Tibial artery (tissue), 4 donors: ENCODE data around the gene NADK.

Experiments
- DNase-seq, 2 donors: peaks; one replicate each; pipeline ENCODE4 v3.0.0-alpha.2; 2019
- H3K27ac ChIP-seq, 2 donors: fragments of 200-600 bp; sonication (generic) in 1 of 2; 1 replicate in 1 of 2; 2 replicates in 1 of 2; pipeline ENCODE4 v1.5.1; 2018 to 2019; ENCODE audit warnings: mild to moderate bottlenecking in 1 of 2
- H3K27me3 ChIP-seq, 2 donors: fragments of 200-600 bp; sonication (generic) in 1 of 2; one replicate each; pipeline versions ENCODE4 v1.5.1 to v1.6.0; 2016 to 2019
- H3K36me3 ChIP-seq, 3 donors: fragments of 200-600 bp; sonication (generic) in 2 of 3; one replicate each; pipeline ENCODE4 v1.5.1; 2016 to 2019; ENCODE audit warnings: mild to moderate bottlenecking in 2 of 3
- H3K4me1 ChIP-seq, 4 donors: fragments of 200-600 bp; sonication (generic) in 2 of 4; 1 replicate in 3 of 4; 2 replicates in 1 of 4; pipeline ENCODE4 v1.5.1; 2016 to 2019
- H3K4me3 ChIP-seq, 2 donors: fragments of 200-600 bp; sonication (generic) in 1 of 2; 1 replicate in 1 of 2; 2 replicates in 1 of 2; pipeline ENCODE4 v1.5.1; 2018 to 2019; ENCODE audit warnings: mild to moderate bottlenecking in 2 of 2
- H3K9me3 ChIP-seq, 3 donors: fragments of 200-600 bp; sonication (generic) in 1 of 3; one replicate each; pipeline ENCODE4 v1.5.1; 2016 to 2019
- CTCF ChIP-seq, 2 experiments: fragments of 200-600 bp in 1 of 2; fragments of 450-650 bp in 1 of 2; IDR thresholded peaks; one replicate each; pipeline ENCODE4 v1.5.1; 2017 to 2019; ENCODE audit warnings: antibody characterized with exemption in 2 of 2, mild to moderate bottlenecking in 1 of 2, moderate library complexity in 1 of 2
- intact Hi-C: fragments of 100-400 bp; cut with DNase I; formaldehyde crosslinking; loops from one replicate; pipeline ENCODE4 v1.15.0; 2023; ENCODE audit warnings: low total_unique reads

NADK gene

GRCh38 chr1:1804301-1804700 is 26.0 kb upstream of the NADK start:
- Histone ChIP-seq H3K27ac (no peak overlapping the region), H3K4me1 (peaks cover 0 to 15% (median 2%) of the 10 kb centered on the region in 4 donors), H3K4me3 (no peak overlapping the region), H3K36me3 (peaks cover 17 to 69% (median 45%) of the 10 kb centered on the region in 3 donors), H3K9me3 (no peaks in the 10 kb centered on the region), H3K27me3 (no peaks in the 10 kb centered on the region)
- peak in 1 of 2 donors; percentile 15 for DNase-seq
- TF ChIP-seq CTCF (IDR thresholded peaks at IDR 0.05), result no peak
- intact Hi-C loops, result no loop called here

GRCh38 chr1:1802871-1803270 is 24.6 kb upstream of the NADK start:
- H3K9me3 ChIP-seq, result no peaks in the 10 kb centered on the region
- H3K36me3 ChIP-seq, result peaks cover 17 to 78% (median 53%) of the 10 kb centered on the region in 3 donors
- H3K4me3 ChIP-seq, result no peak overlapping the region
- peaks cover 0 to 14% (median 2%) of the 10 kb centered on the region in 4 donors for H3K4me1 ChIP-seq
- intact Hi-C loops, result no loop called here
- H3K27ac ChIP-seq, result no peak overlapping the region
- TF ChIP-seq CTCF (IDR thresholded peaks at IDR 0.05), result no peak
- no peak for DNase-seq
- no peaks in the 10 kb centered on the region for H3K27me3 ChIP-seq

- Histone ChIP-seq H3K27me3 (no peaks in the 10 kb centered on the region), H3K4me3 (no peak overlapping the region), H3K27ac (no peak overlapping the region), H3K4me1 (no peaks in the 10 kb centered on the region), H3K9me3 (no peaks in the 10 kb centered on the region), H3K36me3 (peaks cover 26 to 85% (median 60%) of the 10 kb centered on the region in 3 donors)
- no peak for TF ChIP-seq CTCF (IDR thresholded peaks at IDR 0.05)
- DNase-seq, result peak in 1 of 2 donors; percentile 10
- intact Hi-C loops, result no loop called here
Measured at GRCh38 chr1:1799716-1800115, 21.4 kb upstream of the NADK start.

GRCh38 chr1:1797731-1798341 is 19.6 kb upstream of the NADK start:
- Histone ChIP-seq H3K27me3 (no peaks in the 10 kb centered on the region), H3K4me3 (no peak overlapping the region), H3K36me3 (peaks cover 13 to 85% (median 47%) of the 10 kb centered on the region in 3 donors), H3K9me3 (no peaks in the 10 kb centered on the region), H3K27ac (no peak overlapping the region), H3K4me1 (no peaks in the 10 kb centered on the region)
- DNase-seq, result no peak
- no peak for TF ChIP-seq CTCF (IDR thresholded peaks at IDR 0.05)
- intact Hi-C loops, result no loop called here

GRCh38 chr1:1796466-1796865 is 18.2 kb upstream of the NADK start:
- no peak for DNase-seq
- Histone ChIP-seq H3K27me3 (no peaks in the 10 kb centered on the region), H3K36me3 (peaks cover 26 to 93% (median 54%) of the 10 kb centered on the region in 3 donors), H3K4me3 (no peak overlapping the region), H3K27ac (no peak overlapping the region), H3K4me1 (no peaks in the 10 kb centered on the region), H3K9me3 (no peaks in the 10 kb centered on the region)
- intact Hi-C loops, result no loop called here
- TF ChIP-seq CTCF (IDR thresholded peaks at IDR 0.05), result peak in 1 of 2 experiments; percentile 12
